Suppressor macrophage (primary cell): ENCODE results near the gene FBP1.

Source experiments
- DNase-seq, 4 experiments: peaks; one replicate each; pipeline ENCODE4 v3.0.0-alpha.2; 2020 to 2022
- total RNA-seq, 17 experiments: gene quantifications; one replicate each; lab custom pipeline; 2026; ENCODE audit warnings: mixed read lengths in 6 of 17, inconsistent platforms in 3 of 17; lab: John Stamatoyannopoulos, UW

The FBP1 gene
- 224 to 744 (median 343) reads per million in 17 experiments for total RNA-seq

DNA sequence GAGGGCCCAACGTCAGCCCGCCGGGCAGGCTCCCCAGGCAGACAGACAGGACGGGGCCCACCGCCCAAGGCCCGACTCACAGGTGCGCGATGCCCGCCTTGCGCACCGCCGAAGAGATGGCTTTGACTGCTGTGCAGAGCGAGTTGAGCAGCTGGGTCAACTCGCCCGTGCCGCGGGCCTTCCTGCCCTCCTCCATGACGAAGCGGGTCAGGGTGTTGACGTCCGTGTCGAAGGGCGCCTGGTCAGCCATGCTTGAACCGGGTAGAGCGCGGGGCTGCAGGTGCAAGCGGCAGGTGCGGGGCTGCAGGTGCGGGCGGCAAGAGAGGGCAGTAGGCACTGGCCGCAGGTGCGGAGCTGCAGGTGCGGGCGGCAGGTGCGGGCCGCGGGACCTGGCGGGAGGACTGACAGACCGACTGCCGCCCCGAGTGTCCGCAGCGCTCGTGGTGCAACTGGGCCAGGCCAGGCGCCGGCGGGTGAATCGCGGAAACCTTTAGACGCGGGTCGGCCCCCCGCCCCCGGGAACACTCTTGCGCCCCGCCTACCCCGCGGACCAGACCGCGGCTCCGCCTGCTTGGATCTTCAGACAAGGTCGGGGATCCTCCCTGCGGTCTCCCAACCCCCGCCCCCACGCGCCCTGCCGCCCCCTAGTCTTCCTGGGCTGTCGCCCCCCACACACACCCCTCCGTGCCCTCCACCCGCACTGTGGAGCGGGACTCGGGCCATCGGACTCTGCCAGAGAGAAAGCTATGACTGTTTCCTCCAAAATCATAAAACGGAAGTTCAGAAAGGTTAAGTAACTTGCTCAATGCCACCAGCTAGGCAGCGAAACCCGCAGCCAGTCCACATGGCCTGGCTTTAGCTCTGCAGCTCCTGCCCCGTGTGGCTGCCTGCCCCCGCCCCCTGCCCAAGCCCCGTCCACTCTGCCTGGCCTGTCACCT, at the start of gene FBP1:
TSS of gene FBP1 (minus strand) at position 458 of the 938 bp plus-strand sequence. CDS start at position 250, 208 bp downstream.
- peak; percentile 87 to 96 (median 96) for DNase-seq

DNA sequence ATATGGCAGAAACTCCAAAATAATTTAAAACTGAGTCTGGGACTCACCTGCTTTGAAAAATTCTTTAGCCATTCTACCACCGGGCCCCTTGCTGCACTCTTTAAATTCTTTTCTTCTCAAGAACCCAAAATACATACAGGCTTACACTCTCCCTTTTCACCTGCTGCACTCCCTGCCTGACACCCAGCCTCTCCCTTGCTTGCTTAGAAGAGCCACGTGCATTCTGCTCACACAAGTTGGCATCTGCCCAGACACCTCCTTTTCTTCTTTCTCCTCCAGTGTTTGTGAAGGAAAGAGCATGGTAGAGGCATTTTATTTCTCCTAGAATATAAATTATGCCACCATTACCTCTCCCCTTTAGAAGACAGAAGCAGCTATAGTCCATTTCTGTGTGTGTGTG, 48.1 kb upstream of the FBP1 start:
- no peak for DNase-seq

DNA sequence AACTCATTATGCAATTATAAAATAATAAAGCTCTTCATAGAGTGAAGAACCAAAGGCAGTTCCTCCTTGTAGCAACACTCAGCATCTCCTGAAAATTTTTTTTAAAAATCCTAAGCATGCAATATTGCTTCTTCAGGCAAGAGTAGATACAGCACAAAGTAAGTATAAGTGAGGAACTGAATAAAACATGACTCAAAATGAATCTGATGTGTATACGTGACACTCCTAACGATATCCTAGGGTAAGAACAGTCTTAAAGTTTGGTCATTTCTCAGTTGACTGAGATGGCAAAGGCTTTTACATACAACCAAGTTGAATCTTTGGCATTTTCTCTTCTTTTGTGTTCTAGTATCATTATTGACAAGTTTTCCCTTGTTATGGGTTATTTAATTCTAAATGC, 46.0 kb upstream of the FBP1 start:
- DNase-seq: no peak

DNA sequence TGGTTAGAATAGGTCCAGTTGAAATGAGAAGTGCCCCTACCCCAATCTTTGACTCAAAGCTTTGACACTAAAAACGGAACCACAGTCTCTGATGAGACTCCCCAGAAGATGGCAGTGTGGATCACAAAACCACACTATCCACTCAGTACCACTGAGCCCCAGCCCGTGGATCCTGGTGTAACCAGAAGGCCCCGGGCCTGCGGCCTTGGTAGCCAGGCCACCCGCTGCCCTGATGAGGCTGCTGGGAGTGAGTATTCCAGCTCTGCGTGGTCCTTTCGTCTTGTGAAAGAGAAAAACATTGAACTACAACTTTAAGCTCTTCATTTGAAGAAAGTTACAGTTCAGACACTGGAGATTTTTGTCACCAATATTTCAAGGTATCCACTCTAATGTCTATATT, 42.2 kb upstream of the FBP1 start:
- DNase-seq: peak; percentile 72 to 83 (median 78)

DNA sequence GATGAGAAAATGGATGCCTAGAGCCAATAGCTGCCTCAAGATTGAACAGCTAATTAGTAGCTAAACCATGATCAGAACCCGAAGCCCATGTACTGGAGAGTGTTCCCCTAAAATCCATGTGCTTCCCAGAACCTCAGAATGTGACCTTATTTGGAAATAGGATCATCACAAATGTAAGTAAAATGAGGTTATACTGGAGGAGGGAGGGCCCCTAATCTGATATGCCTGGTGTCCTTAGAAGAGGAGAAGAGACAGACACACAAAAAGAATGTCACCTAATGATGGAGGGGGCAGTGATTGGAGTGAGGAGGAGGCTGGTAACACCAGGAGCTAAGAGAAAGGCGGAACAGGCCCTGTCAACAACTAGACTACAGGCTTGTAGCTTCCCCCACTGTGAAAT, 41.3 kb upstream of the FBP1 start:
- no peak for DNase-seq

DNA sequence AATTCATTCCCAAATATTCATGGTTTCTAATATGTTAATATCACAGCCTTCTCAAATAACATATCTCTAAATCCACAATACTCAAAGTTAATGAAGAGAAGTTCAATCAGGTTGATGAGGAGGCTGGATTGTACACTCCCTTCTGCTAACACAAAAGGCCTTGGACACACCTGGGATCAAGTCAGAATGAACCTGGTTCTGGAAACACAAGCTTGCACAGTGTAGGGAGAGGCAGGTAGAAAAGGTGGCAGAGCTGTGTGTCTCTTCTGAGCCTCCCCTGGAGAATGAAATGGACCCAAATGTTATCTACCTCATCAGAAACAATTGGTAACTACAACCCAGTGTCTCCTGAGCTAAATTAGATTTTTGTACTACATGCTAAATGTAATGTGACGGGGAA, 40.7 kb upstream of the FBP1 start:
- no peak for DNase-seq

DNA sequence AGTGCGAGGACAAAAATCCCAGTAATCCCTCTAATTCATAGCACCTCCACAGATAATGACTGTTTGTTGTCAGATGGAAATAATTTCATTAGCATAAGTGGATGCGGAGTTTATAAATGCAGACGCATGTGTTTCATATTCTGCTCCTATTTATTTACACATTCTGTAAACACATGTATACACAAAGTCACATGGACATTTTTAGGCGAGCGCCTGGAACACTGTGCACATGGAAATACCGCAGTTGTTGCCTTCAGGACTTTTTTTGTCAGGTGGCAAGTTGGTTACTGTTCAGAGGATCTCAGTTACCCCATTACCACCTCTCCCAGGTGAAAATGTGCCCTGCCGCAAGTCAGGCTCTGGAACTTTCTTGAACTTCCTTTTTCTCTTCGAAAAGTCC, 40.3 kb upstream of the FBP1 start:
- DNase-seq: no peak

DNA sequence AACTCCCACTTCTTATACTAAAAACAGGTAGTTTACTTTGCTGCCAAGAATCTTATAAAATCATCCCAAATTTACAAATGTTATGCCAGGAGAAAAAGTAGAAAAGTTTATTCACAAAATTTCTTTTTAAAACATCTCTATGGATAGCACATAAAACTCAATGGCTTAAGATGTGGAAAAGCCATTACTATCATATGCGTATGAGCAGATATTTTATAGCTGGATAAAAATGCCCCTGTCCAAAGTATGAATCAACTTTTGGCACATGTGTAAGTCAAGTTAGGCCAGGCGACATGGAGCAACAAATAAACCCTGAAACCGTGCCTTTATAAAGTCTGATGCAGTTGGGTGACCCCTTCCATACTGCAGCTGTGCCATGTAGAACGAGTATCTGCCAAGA, 38.6 kb upstream of the FBP1 start:
- DNase-seq: no peak

DNA sequence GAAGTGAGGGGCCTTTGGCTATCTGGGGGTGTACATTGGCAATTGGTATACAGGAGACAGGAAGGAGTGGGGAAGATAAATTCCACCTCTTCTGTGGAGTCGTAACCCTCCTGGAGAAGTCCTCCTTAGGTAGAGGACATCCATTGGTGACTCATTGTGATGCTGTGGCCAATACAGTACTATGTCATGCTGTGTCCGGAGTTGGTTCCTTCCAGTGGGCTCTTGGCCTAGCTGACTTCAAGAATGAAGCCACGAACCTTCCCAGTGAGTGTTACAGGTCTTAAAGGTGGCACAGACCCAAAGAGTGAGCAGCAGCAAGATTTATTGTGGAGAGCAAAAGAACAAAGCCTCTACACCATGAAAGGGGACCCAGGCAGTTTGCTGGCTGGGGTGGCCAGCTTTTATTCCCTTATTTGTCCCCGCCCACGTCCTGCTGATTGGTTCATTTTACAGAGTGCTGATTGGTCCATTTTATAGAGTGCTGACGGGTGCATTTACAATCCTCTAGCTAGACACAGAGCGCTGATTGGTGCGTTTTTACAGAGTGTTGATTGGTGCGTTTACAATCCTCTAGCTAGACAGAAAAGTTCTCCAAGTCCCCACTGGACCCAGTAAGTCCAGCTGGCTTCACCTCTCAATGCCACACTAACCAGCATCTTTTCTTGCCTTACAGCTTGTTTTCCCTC, 37.3 kb upstream of the FBP1 start:
- no peak for DNase-seq

DNA sequence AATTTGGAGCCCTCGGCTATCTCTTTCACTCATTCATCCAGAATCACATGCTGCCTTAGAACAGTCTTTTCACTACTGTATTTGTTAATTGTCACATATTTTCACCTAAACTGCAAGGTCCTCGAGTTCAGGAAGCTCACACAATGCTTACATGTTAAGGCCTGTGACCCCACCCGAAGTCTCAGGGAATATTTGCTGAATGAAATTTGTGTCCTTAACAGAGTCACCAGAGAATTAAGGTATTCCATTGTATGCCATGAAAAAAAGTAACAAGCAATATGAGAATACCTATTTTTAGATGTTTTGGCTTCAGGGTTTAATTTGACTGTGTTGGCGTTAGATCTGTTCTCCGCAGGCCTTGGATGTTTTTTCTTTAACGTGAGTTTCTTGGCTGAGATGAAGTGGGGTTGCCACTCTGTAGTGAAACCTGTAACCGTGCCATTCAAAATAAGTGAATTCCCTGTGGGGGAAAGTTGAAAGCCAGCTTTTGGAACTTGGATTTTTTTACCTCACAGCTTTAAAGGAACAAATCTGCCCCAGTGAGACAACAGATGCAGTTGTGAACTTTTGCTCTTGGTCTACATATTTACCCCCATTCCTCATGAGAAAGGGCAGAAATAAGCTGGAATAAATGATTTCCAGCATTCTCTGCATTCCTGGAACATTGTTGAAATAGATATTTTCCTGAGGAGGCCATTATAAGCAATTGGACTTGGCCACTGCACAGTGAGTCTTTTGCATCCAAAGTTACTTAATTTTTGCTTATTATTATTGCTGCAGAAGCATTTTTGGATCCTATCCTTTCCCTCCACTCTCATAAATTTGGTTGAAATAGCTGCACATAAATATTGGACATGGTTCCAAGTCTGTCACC, 35.9 kb upstream of the FBP1 start:
- no peak for DNase-seq

DNA sequence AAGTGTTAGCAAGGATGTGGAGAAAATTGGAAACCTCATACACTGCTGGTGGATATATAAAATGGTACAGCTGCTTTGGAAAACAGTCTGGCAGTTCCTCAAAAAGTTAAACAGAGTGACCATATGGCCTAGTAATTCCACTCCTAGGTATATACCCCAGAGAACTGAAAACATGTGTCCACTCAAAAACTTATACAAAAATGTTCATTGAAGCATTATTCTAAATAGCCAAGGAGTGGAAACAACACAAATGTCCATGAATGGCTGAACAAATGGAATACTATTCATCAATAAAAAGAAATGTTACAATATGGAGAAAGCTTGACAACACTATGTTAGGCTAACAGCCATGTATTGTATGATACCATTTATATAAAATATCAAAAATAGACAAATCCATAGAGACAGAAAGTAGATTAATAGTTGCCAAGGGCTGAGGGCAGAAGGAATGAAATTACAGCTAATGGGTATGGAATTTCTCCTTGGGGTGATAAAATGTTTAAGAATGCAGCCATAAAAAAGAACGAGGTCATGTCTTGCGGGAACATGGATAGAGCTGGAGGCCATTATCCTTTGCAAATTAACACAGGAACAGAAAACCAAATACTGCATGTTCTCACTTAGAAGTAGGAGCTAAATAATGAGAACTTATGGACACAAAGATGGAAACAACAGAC, 33.6 kb upstream of the FBP1 start:
- no peak for DNase-seq

DNA sequence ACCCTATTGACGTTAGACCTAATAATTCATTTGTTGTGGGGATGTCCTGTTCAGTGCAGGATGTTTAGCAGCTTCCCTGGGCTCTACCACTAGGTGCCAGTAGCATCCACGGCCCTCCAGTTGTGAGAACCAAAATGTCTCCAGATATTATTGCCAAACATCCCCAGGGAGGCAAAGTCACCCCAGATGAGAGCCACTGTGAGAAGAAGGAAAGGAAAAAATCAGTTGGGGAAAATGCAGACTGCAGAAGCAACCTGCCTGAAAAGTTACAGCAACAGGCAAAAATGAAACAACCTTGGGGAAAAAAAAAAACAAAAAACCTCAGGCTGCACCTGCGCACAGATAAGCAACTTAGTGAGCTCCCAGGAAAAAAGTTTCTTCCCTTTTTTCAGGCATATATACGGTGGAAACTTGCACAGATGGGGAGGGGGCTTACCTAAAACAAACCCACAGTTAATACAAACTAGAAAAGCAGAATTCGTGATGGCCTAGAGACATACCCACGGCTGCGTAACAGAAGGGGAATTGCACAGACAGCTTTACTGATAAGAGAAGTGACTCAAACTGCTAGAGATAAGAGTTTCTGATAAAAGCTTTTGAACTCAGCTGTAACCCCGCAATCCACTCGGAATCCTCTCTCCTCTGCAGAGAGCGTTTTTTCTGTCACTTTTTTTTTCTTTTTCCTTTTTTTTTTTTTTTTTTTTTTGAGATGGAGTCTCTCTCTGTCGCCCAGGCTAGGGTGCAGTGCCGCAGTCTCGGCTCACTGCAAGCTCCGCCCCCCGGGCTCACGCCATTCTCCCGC, 29.8 kb upstream of the FBP1 start:
- peak; percentile 72 to 86 (median 82) for DNase-seq

DNA sequence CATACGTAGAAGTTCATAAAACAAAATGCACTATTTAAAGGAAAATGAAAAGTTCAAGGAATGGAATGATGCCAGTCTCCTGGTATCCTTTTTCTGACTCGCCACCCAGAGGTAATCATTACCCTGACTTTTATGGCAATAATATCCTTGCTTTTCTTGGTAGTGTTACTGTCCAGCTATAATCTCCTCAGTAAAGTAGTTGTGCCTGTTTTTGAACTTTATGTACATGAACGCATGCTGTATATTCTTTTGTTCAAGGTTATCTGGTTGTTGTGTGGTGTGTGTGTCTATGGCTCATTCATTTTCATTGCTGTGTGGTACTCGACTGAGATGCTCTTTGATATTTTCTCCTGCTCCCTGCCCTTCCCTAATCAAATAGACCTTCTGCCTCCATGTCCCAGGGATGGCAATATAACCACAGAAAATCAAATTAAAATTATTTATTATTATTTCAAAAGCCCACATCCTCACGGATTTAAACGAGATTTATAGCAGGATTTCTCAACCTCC, 29.2 kb upstream of the FBP1 start:
- no peak for DNase-seq

DNA sequence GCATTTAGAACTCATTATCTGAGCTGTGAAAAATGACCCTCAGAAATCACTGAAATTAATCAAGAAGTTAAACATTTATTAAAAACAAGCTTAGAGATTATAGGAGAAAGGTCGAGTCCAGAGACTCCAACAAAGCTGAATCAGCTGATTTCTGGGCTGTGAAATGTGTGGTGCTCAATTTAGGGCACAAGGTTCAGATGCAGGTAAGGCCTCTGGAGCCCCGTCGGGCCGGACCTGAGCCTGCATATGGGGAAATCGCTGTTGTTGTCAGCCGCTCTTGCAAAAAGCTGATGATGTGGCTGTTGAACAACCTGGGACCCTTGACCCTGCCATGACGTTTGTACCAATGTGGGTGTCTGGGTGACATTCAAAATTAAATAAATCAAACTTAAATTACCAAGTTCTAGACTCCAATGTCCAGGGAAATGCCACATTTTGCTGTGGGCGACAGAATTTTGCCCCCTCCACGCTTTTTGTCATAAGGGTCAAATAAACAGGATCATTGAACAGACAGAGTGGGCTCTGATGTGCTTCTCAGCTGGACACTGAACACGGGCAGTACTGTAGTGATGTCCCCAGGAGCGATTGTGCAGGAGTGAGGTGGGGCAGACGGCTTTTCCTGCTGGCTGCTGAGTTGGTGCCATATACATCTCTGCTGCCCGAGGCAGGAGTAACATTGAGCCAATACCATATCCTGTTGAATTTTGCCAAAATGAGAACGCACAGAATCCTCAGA, 27.2 kb upstream of the FBP1 start:
- DNase-seq: no peak

DNA sequence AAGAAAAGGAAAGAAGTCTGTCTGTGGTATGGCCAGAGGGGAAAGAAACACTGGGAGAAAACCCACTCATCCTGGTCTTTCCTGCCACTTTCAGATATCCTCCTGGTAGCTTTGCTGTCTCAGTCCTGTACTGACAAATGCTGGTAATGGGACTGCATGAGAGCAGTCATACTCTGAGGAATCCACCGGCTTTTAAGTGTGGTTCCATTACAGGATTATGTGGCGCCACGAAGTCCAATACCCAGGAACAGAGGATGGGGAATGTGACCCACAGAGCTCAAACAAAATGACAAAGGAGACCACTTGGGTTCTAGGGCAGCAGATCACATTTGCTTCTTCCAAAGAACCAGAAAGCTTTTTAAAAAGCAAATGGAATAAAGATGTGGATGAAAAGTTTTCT, 26.3 kb upstream of the FBP1 start:
- no peak for DNase-seq

DNA sequence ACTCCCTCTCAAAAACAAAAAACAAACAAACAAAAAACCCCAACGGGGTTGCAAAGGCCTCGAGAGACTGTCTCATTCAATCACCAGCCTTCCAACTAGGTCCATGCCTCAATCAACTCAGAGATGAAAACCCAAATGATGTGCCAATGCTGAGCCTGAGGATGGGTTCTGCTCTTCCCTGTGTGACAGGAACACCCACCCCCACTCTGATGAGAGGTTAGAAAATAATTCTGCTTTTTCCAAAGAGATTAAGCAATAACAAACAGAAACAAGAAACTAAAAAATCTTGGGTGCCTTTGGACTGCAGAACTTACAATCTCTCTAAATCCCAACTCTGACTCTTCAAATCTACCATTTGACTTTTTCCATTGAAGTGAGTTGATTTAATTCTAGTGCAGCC, 25.5 kb upstream of the FBP1 start:
- peak; percentile 48 to 73 (median 62) for DNase-seq

DNA sequence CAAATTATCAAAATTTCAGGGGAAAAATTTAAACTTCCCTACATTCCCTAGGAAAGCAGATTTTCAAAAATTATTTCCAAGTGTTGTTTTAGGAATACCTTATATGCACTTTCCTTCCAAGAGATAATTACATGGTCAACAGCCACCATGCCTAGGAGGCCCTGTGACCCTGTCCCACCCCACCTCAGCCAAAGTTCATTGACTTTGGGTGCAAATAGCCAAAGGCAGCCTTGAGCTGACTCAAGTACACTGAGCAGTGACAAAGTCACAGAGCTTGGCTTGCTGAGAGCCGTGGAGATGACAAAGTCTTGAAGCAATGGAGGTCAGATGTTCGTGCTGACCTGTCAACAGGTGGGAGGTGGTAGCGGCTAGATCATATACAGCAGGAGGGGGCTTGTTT, 24.3 kb upstream of the FBP1 start:
- DNase-seq: no peak

DNA sequence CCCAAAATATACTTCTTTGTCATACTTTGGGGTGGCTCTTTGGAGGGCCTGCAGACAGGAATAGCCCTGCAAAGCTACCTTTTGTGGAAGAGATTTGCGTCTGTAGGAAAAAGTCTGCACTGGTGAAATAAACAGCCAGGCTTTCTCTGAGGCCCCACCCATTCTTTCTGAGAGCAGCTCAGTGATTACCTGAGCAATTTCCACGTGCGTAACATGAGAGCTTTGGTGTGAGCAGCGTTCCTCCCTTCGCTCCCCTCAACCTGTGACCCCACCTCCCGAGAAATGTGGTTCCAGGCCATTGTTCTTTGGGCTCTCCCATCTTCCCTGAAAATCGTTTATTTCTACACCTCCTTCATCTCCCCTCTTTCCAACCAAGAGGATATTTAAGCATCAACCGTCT, 23.8 kb upstream of the FBP1 start:
- DNase-seq: no peak

DNA sequence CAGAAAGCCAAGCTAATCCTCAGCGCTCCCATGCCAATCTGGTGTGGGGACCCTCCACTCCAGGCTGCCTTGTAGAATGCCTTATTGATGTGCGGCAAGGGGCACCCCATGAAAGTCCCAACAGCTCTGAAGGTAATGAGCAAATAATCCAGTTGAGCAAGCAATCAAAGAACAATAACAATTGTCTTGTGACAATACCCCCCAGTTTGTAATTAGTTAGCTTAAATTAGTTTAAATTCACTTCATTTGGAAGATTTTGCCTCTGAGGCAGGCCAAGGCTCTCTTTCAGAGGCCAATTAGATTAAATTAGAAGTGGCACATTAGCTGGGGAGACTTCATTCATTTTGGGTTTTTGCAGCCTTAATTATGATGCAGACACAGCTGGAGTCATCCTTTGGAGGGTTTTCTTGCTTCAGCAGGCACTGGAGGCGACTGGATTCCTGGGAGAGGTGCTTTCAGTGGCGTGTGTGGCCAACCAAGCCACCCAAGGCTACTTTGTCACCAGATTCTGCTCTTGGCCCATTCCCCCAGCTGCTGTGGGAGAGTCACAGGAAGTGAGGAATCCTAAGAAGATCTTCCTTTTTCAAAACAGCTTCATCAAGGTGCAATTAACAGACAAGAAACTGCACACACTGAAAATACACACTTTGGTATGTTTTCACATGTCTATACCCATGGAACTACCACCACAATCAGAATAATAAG, 17.9 kb upstream of the FBP1 start:
- DNase-seq: peak in 3 of 4 experiments; percentile 53 to 60 (median 58)

DNA sequence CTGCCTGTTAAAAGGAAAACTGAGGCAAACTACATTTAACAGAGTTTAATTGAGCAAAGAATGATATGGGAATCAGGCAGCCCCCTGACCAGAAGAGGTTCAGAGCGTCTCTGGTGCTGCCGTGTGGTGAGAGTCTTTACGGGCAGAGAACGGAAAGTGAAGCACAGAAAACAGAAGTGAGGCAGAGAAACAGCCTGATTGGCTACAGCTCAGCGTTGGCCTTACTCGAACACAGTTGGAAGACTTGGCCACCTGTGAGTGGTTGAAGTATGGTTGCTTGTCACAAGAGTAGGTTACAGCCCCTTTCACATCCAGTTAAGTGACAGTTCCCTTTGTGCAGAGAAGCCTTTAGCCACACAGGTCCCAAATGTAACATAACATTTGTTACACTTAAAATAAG, 16.9 kb upstream of the FBP1 start:
- DNase-seq: peak; percentile 83 to 90 (median 88)
